NCI-H146 treated with DMSO at 0.1 percent for 48 hours (cell line): Measurements from ENCODE around the gene UAP1L1.
"Not testable (repeated sequence)": the region's sequence is repeated elsewhere in the genome, so short reads cannot be mapped to it uniquely, and the experiment has no call there.

Experiments
- DNase-seq: peaks from one replicate; lab custom pipeline; 2025; ENCODE audit not compliant: unreplicated experiment; lab: John Stamatoyannopoulos, UW

Gene UAP1L1

DNA sequence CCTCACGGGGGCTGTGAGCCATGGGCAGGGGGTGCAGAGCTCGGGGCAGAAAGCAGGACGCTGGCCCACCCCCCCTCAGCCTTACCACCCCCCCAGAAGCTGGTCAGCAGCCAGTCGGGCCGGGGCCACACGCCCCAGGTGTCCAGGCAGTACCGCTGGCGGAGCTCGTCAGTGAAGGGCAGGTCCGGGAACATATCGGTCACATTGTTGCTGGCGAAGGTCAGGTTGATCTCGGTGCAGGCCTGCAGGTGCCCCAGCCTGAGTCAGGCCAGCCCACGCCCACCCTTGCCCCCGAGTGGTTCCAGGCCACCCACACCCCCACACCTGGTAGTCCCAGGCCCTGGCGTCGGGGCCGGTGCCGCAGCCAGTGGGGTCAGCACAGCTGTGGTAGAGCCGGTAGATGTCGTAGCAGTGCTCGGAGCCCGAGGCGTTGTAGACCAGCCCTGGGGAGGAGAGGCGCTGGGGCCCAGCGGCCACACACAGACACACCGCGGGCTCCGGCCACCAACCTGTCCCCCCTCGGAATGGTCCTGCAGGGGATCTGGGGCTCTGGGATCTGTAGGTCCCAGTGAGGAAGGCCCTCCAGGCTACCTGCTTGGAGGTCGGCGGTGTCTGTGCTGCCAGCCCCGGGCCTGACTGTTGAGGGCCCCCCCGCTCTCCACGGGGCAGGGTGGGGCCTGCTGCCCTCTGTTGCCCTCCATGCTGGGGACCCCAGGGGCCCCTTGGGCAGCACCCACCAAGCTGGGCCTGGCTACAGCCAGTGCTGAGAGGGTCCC lies 34.7 kb downstream of the UAP1L1 start:
- no peak for DNase-seq

DNA sequence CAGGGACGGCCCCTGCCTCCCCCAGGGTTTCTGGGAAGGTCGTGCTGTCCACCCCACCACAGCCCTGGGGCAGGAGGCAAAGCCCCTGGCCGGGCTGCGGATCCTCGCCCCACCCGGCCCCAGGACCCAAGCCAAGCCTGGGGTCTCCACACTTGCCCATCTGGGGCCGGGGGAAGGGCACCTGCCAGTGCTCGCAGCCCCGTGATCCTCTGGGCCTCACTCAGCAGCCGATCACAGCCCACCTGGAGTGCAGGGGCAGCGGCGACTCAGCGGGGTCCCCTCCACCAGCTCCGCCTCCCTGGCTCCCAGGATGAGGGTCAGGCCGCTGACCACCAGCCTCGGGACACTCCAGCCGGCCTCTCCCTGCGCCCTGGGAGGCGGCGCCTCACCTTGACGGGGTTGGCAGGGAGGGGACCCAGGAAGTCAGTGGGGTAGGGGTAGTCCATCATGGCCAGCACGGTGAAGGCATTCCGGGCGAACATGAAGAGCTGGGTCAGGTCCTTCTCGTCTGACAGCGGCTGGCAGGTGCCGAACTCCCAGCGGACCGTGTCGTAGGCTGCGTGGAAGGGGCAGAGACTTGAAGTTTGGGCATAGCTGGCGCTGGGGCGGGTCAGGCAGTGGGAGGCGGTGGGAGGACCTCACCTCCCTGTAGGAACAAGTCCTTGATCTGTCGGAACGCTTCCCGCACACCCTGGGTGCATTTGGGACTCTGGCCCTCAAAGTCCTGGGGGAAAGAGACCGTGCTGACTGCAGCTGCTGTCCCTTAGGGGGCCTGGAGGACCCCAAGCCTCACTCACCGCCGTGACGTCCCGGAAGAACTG lies 35.5 kb downstream of the UAP1L1 start:
- no peak for DNase-seq

DNA sequence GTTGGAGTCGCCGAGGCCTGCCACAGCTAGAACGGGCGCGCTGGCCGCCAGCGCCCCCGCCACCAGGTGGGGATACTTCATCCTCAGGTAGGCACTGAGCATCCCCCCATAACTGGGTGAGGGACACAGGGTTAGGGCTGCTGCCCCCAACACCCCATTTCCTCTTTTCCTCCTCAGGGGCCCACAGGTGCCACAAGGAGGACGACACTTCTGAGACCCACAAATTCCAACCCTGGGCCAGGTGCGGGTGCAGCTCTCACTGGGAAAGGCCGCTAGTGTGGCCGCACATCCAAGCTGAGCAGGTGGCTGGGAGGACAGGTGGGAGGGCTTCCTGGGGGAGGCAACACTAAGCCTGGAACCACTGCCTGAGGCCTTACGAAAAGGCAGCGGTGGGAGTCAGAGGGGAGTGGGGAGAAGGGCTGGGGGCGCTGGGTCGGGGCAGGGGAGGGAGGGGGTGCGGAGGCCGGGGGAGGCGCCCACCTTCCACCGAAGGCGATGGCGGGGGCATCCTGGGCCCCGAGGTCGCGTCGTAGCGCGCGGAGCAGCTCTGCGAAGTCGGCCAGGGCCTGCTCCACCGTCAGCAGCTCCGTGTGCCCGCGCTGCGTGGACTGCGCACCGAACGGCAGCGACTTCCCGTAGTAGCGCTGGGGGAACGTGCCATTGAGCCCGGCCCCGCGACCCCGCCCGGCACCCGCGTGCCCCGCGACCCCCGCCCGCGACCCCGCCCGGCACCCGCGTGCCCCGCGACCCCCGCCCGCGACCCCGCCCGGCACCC lies 36.3 kb downstream of the UAP1L1 start:
- DNase-seq = no peak

DNA sequence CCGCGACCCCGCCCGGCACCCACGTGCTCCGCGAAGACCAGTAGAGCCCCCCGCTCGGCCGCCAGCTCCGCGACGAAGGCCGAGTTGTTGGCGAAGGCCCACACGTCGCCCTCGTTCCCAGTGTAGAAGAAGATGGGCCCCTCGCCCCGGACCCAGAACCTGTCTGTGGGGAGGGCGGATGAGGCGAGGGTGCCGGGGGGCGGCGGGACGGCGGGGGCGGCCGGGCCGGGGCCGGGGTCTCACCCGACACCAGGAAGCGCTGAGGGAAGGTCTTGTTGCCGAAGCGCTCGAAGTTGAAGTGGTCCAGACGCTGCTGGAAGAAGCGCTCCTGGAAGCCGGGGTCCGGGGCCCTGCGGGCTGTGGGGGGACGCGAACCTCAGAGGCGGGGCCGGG lies 36.9 kb downstream of the UAP1L1 start:
- DNase-seq = no peak

DNA sequence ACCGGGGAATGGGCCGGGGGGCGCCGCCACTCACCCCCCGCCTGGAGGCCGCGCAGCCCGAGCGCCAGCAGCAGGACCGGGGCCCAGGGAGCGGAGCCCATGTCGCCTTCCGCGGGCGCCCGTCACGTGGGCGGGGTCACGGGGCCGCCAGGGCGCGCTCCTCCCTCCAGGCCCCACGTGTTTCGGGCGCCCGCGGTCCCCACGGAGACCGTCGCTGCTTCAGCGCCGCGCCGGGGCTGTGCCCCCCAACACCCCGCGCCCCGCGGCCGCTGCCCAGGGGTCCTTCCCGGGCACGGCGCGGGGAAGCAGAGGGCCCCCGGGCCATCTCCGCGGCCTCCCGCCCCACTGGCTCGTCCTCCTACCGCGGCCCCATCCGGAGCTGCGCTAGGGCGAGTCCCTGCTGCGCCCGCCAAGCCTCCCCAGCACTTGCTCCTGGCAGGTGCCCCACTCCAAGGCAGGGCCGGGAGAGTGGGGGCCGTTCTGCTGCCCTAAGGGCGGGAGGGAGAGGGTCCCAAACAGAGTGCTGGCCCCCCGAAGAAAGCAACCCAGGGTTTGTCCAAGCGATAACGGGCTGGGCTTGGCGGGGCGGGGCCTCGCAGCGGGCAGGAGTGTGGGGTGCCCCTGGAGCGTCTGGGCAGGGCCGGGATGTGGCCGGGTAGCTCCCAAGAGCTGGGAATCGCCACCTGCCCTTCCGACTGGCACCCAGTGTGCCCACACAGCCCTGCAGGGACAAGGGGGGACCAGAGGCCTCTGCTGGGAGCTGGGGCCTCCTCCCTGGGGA lies 37.5 kb downstream of the UAP1L1 start, which contains the start of gene DPP7:
Gene DPP7 (minus strand): TSS at position 121 of the 781 bp plus-strand sequence. CDS start 20 bp downstream, at position 101.
- DNase-seq = peak; percentile 6

DNA sequence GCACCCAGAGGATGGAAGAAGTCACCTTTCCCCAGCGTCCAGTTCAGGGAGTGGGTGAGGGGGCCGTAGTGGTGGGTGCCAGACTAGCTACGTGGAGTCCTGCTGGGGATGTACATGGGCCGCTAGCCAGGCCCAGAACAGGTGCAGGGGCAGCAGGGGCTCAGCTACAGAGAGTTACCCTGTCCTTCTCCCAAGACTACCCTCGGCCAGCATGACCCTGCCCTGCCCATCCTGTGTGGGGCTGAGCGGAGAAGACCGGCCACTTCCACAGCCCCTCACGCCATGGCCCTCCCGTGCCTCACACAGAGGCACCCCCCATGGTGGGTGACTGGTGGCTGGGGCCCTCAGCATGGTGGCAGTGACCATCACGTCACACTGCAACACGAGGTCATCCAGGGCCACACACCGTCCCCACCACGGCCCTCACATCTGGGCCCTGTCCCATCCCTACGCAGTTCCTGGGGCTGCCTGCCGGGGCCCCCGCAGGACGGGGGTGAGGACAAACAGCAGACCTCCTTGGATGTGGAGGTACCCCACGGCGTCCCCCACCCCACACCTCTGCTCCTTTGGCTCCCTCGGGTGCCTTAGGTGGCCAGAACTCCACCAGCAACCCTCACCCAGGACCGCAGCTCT lies 38.2 kb downstream of the UAP1L1 start:
- DNase-seq = no peak

DNA sequence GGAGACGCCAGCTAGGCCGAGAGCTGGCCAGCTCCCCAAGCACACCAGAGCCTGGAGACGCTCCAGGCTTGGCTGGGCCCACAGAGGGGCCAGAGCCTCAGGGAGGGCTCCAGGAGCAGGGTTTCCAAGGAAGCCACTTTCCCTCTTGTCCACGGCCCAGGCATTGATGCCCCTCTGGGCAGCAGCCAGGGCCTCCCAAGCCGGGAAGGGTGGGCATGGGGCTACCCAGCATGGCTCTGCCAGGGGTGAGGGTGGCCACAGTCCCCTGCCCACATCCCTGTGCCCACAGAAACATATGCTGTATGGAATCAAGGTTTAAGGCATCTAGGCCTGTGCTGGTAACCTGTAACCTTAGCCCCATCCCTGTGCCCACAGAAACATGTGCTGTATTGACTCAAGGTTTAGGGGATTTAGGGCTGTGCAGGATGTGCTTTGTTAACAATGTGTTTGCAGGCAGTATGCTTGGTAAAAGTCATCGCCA lies 38.8 kb downstream of the UAP1L1 start:
- no peak for DNase-seq

DNA sequence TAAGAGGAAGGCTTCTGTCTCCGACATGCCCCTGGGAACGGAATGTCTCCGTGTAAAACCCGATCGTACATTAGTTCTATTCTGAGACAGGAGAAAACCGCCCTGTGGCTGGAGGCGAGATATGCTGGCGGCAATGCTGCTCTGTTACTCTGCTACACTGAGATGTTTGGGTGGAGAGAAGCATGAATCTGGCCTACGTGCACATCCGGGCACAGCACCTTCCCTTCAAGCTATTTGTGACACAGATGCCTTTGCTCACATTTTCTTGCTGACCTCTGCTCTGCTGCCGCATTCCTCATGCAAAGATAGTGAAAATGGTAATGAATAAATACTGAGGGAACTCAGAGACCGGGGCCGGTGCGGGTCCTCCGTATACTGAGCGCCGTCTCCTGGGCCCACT lies 39.4 kb downstream of the UAP1L1 start:
- no peak for DNase-seq

DNA sequence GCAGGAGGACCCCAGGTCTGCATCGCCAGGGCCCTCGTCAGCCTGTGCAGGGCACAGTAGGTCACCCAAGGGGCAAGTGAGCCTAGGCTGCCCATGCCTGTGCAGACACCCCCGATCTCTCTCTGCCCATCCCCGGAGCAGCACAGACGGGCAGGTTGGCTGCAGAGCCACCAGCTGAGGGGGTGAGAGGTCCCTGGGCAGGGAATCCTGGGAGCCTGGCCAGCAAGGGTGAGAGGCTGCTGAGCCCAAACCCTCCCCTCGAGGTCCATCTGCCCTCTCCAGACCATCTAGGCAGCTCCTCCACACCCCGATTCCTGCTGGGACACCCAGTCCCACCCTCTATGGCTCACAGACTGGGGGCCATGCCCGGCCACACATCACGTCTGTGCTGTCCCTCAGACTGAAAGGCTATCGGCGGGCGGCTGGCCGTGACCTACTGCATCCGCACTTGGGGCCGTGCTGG lies 40.0 kb downstream of the UAP1L1 start:
- no peak for DNase-seq

DNA sequence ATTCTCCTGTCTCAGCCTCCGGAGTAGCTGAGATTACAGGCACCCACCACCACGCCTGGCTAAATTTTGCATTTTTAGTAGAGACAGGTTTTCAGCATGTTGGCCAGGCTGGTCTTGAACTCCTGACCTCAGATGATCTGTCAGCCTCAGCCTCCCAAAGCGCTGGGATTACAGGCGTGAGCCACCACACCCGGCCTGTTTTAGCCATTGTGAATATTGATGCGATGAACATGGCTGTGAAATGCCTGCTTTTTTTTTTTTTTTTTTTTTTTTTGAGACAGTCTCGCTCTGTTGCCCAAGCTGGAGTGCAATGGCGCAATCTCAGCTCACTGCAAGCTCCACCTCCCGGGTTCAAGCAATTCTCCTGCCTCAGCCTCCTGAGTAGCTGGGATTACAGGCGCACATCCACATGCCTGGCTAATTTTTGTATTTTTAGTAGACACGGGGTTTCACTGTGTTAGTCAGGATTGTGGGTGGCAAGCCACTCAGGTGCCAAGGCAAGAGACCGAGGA lies 40.8 kb downstream of the UAP1L1 start:
- not testable (repeated sequence) for DNase-seq

DNA sequence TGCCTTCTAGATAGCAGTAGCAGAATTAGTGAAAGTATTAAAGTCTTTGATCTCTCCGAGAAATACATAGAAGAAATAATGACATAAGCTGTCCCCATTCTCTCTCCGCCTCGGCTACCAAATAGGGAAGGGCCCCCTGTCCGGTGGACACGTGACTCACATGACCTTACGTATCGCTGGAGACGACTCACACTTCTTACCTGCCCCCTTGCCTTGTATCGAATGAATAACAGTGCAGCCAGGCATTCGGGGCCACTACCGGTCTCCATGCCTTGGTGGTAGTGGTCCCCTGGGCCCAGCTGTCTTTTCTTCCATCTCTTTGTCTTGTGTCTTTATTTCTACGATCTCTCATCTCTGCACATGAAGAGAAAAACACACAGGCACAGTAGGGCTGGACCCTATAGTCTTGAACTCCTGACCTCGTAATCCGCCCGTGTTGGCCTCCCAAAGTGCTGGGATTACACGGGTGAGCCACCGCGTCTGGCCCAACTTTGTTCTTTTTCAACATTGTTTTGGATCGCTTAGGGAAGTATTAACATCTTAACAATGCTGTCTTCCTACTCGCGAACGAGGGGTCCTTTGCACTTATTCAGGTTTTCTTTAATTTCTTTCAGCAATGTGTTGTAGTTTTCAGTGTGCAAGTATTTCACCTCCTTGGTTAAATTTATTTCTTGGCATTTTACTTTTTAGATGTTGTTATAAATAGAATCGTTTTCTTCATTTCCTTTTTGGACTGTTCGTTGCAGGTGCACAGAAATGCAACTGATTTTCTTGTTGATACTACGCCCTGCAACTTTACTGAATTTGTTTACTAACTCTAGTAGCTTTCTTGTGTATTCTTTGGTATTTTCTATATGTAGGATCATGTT lies 44.8 kb downstream of the UAP1L1 start:
- not testable (repeated sequence) for DNase-seq

DNA sequence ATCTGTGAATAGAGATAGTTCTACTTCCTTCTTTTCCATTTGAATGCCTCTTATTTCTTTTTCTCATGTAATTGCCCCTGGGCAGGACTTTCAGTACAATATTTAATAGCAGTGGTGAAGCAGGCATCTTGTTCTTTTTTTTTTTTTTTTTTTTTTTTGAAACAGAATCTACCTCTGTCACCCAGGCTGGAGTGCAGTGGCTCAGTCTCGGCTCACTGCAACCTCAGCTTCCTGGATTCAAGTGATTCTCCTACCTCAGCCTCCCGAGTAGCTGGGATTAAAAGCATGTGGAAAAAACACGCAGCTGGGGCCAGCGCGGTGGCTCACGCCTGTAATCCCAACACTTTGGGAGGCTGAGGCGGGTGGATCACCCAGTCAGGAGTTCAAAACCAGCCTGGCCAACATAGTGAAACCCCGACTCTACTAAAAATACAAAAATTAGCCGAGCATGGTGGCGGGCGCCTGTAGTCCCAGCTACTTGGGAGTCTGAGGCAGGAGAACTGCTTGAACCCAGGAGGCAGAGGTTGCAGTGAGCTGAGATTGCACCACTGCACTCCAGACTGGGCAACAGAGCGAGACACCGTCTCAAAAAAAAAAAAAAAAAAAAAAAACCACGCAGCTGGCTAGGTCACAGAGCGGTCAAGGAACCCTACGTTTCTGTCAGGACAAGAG lies 45.6 kb downstream of the UAP1L1 start:
- not testable (repeated sequence) for DNase-seq

DNA sequence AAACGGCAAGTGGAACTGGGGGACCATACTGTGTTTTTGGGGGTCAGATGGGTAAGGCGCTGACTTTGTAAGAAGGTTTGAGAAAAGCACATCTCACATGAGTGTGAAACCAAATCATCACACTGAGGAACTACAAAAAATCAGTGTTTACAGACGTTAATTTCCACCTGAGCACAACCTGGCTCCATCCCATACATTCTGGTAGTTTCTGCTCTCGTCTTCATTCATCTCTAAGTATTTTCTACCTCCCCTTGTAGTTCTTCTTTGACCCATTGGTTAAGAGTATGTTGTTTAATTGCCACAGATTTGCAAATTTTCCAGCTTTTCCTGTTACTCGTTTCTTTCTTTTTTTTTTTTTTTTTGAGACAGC lies 46.1 kb downstream of the UAP1L1 start:
- no peak for DNase-seq

DNA sequence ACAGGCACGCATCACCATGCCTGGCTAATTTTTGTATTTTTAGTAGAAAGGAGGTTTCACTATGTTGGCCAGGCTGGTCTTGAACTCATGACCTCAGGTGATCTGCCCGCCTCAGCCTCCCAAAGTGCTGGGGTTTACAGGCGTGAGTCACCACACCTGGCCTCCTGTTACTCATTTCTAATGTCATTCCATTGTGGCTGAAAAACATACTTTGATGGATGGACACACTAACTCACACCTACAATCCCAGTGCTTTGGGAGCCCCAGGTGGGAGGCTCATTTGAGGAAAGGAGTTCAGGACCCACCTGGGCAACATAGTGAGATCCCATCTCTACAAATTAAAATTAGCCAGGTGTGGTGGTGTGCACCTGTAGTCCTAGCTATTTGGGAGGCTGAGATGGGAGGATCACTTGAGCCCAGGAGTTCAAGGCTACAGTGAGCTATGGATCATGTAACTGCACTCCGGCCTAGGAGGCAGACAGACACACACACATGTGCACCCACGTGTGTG lies 46.7 kb downstream of the UAP1L1 start:
- DNase-seq = not testable (repeated sequence)

DNA sequence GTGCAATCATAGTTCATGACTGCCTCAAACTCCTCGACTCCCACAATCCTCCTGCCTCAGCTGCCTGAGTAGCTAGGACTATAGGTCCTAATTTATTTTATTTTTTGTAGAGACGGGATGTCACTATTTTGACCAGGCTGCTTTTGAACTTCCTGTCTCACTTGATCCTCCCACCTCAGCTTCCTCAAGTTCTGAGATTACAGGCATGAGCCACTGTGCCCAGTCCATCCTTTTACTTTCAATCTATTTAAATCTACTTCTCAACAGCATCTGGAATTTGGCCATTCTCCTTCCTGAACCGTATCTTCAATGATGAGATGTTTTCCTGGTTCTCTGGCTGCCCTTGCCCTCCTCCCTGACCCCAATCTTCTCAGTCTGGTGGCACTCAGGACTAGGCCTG lies 49.5 kb downstream of the UAP1L1 start:
- no peak for DNase-seq

DNA sequence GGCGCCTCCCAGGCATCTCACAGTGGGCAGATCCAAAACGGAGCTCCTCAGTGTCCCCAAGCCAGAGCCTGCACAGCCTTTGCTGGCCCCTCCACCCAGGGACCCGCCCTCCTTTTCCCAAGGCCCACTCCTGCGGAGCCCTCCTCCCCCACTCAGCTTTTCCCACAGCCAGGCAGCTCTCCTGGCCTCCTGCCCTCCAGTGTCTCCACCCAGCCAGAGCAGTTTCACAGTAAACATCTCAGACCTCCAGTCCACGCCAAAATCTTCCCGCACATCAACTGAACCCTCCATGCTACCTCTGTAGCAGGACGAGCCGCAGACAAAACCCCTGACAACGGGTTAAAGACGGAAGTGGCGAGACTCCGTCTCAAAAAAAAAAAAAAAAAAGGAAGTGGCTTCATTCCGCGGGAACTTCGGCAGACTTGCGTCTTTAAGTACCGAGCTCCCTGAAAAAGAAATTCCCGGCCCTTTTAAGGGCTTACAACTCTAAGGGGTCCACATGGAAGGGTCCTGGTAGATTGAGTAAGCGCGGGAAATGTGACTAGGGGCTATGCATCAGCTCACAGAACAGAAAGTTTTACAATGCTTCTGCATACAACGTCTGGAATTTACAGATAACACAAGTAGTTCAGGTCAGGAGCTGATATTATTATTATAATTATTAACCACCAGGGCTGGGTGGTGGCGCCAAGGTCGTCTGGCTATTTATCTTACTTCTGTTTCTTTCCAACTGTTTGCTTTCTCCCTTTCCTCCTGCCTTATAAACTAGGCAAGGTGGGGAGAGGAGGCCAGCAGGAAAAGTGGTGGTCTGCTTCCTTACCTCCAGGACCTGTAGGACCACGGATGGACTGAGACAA lies 50.2 kb downstream of the UAP1L1 start:
- no peak for DNase-seq
